Tibial artery (tissue), 4 donors: ENCODE data around the gene PLCH1.

ENCODE experiments used
- DNase-seq, 2 donors: peaks; one replicate each; pipeline ENCODE4 v3.0.0-alpha.2; 2019
- H3K27ac ChIP-seq, 2 donors: fragments of 200-600 bp; sonication (generic) in 1 of 2; 1 replicate in 1 of 2; 2 replicates in 1 of 2; pipeline ENCODE4 v1.5.1; 2018 to 2019; ENCODE audit warnings: mild to moderate bottlenecking in 1 of 2
- H3K27me3 ChIP-seq, 2 donors: fragments of 200-600 bp; sonication (generic) in 1 of 2; one replicate each; pipeline versions ENCODE4 v1.5.1 to v1.6.0; 2016 to 2019
- H3K36me3 ChIP-seq, 3 donors: fragments of 200-600 bp; sonication (generic) in 2 of 3; one replicate each; pipeline ENCODE4 v1.5.1; 2016 to 2019; ENCODE audit warnings: mild to moderate bottlenecking in 2 of 3
- H3K4me1 ChIP-seq, 4 donors: fragments of 200-600 bp; sonication (generic) in 2 of 4; 1 replicate in 3 of 4; 2 replicates in 1 of 4; pipeline ENCODE4 v1.5.1; 2016 to 2019
- H3K4me3 ChIP-seq, 2 donors: fragments of 200-600 bp; sonication (generic) in 1 of 2; 1 replicate in 1 of 2; 2 replicates in 1 of 2; pipeline ENCODE4 v1.5.1; 2018 to 2019; ENCODE audit warnings: mild to moderate bottlenecking in 2 of 2
- H3K9me3 ChIP-seq, 3 donors: fragments of 200-600 bp; sonication (generic) in 1 of 3; one replicate each; pipeline ENCODE4 v1.5.1; 2016 to 2019
- CTCF ChIP-seq, 2 experiments: fragments of 200-600 bp in 1 of 2; fragments of 450-650 bp in 1 of 2; IDR thresholded peaks; one replicate each; pipeline ENCODE4 v1.5.1; 2017 to 2019; ENCODE audit warnings: antibody characterized with exemption in 2 of 2, mild to moderate bottlenecking in 1 of 2, moderate library complexity in 1 of 2
- intact Hi-C: fragments of 100-400 bp; cut with DNase I; formaldehyde crosslinking; loops from one replicate; pipeline ENCODE4 v1.15.0; 2023; ENCODE audit warnings: low total_unique reads

Gene PLCH1

GRCh38 chr3:155331078-155331477 is 413.8 kb downstream of the PLCH1 start:
- H3K36me3 ChIP-seq: no peaks in the 10 kb centered on the region
- no peak for TF ChIP-seq CTCF (IDR thresholded peaks at IDR 0.05)
- intact Hi-C loops: no loop called here

GRCh38 chr3:155330370-155330769 is 414.5 kb downstream of the PLCH1 start:
- no peaks in the 10 kb centered on the region for H3K4me1 ChIP-seq
- DNase-seq: no peak
- H3K27ac ChIP-seq: no peak overlapping the region
- intact Hi-C loops: no loop called here
- H3K27me3 ChIP-seq: no peaks in the 10 kb centered on the region
- no peaks in the 10 kb centered on the region for H3K36me3 ChIP-seq
- no peak overlapping the region for H3K4me3 ChIP-seq
- no peak for TF ChIP-seq CTCF (IDR thresholded peaks at IDR 0.05)
- H3K9me3 ChIP-seq: no peaks in the 10 kb centered on the region

More at GRCh38 chr3:155331078-155331477, 413.8 kb downstream of the PLCH1 start:
- Histone ChIP-seq H3K4me1 (no peaks in the 10 kb centered on the region), H3K9me3 (no peaks in the 10 kb centered on the region), H3K27me3 (no peaks in the 10 kb centered on the region), H3K4me3 (no peak overlapping the region), H3K27ac (no peak overlapping the region)
- DNase-seq: no peak

- Histone ChIP-seq H3K9me3 (no peaks in the 10 kb centered on the region), H3K36me3 (no peaks in the 10 kb centered on the region), H3K4me3 (no peak overlapping the region), H3K27me3 (no peaks in the 10 kb centered on the region), H3K4me1 (no peaks in the 10 kb centered on the region), H3K27ac (no peak overlapping the region)
- no peak for TF ChIP-seq CTCF (IDR thresholded peaks at IDR 0.05)
- DNase-seq: no peak
- intact Hi-C loops: loop anchor here (10.0 kb wide), 1 partner anchor 575 kb away; no protein-coding TSS in a partner anchor
Observed at GRCh38 chr3:155329513-155330048, 415.3 kb downstream of the PLCH1 start.

- DNase-seq: no peak
- Histone ChIP-seq H3K4me1 (no peaks in the 10 kb centered on the region), H3K36me3 (no peaks in the 10 kb centered on the region), H3K27ac (no peak overlapping the region), H3K4me3 (no peak overlapping the region), H3K9me3 (no peaks in the 10 kb centered on the region), H3K27me3 (no peaks in the 10 kb centered on the region)
- TF ChIP-seq CTCF (IDR thresholded peaks at IDR 0.05): no peak
- intact Hi-C loops: loop anchor here (10.0 kb wide), 1 partner anchor 573 kb away; no protein-coding TSS in a partner anchor
Observed at GRCh38 chr3:155327871-155328270, 417.0 kb downstream of the PLCH1 start.

GRCh38 chr3:155327430-155327829 is 417.4 kb downstream of the PLCH1 start:
- H3K27me3 ChIP-seq: no peaks in the 10 kb centered on the region
- no peaks in the 10 kb centered on the region for H3K9me3 ChIP-seq
- no peak overlapping the region for H3K27ac ChIP-seq
- no peaks in the 10 kb centered on the region for H3K4me1 ChIP-seq
- intact Hi-C loops: loop anchor here (10.0 kb wide), 1 partner anchor 573 kb away; no protein-coding TSS in a partner anchor
- H3K4me3 ChIP-seq: no peak overlapping the region
- no peak for DNase-seq
- no peak for TF ChIP-seq CTCF (IDR thresholded peaks at IDR 0.05)
- no peaks in the 10 kb centered on the region for H3K36me3 ChIP-seq

- H3K4me1 ChIP-seq: no peaks in the 10 kb centered on the region
Observed at GRCh38 chr3:155326901-155327300, 418.0 kb downstream of the PLCH1 start.

More at GRCh38 chr3:155326901-155327300, 418.0 kb downstream of the PLCH1 start:
- H3K9me3 ChIP-seq: no peaks in the 10 kb centered on the region
- H3K27me3 ChIP-seq: no peaks in the 10 kb centered on the region
- no peaks in the 10 kb centered on the region for H3K36me3 ChIP-seq
- intact Hi-C loops: loop anchor here (10.0 kb wide), 1 partner anchor 572 kb away; no protein-coding TSS in a partner anchor
- DNase-seq: no peak
- no peak overlapping the region for H3K27ac ChIP-seq
- no peak for TF ChIP-seq CTCF (IDR thresholded peaks at IDR 0.05)
- no peak overlapping the region for H3K4me3 ChIP-seq
